Measurements from ENCODE around the gene DYNC2I2.

DYNC2I2 gene

GRCh38 chr9:128619127-128619526 lies 37.5 kb downstream of the DYNC2I2 start:
- DNase-seq (ENCODE audit: extremely low read depth, low read depth), result no peak
- TF ChIP-seq, protein P1, sequence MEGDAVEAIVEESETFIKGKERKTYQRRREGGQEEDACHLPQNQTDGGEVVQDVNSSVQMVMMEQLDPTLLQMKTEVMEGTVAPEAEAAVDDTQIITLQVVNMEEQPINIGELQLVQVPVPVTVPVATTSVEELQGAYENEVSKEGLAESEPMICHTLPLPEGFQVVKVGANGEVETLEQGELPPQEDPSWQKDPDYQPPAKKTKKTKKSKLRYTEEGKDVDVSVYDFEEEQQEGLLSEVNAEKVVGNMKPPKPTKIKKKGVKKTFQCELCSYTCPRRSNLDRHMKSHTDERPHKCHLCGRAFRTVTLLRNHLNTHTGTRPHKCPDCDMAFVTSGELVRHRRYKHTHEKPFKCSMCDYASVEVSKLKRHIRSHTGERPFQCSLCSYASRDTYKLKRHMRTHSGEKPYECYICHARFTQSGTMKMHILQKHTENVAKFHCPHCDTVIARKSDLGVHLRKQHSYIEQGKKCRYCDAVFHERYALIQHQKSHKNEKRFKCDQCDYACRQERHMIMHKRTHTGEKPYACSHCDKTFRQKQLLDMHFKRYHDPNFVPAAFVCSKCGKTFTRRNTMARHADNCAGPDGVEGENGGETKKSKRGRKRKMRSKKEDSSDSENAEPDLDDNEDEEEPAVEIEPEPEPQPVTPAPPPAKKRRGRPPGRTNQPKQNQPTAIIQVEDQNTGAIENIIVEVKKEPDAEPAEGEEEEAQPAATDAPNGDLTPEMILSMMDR (IDR thresholded peaks at IDR 0.05; ENCODE audit: low read depth, low read length, missing control alignments), result no peak
- H3K4me3 ChIP-seq (replicated peaks; ENCODE audit: low read depth, low read length), result no peak overlapping the region

DNA sequence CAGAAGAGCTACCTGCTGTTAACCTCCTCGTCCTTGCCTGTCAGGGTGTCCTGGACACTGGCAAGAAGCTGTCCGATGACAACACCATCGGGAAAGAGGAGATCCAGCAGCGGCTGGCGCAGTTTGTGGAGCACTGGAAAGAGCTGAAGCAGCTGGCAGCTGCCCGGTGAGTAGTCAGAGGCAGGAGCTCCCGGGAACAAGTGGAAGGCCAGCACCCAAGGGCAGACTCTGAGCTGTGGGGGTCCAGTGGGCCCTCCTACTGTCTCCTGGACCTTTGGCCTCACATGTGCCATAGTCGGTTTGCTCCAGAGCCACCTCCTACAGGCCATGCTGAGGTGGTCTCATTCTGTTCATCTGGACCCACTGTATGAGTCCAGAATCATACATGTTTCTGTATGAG lies 38.7 kb downstream of the DYNC2I2 start:
- no peak overlapping the region for H3K4me3 ChIP-seq (replicated peaks; ENCODE audit: low read depth, low read length)
- TF ChIP-seq, protein P1 (IDR thresholded peaks at IDR 0.05; ENCODE audit: low read depth, low read length, missing control alignments), result no peak
- no peak for DNase-seq (ENCODE audit: extremely low read depth, low read depth)

GRCh38 chr9:128615571-128615970 lies 41.1 kb downstream of the DYNC2I2 start:
- DNase-seq (ENCODE audit: extremely low read depth, low read depth), result no peak
- TF ChIP-seq, protein P1 (IDR thresholded peaks at IDR 0.05; ENCODE audit: low read depth, low read length, missing control alignments), result no peak
- no peak overlapping the region for H3K4me3 ChIP-seq (replicated peaks; ENCODE audit: low read depth, low read length)

- TF ChIP-seq, protein P1 (IDR thresholded peaks at IDR 0.05; ENCODE audit: low read depth, low read length, missing control alignments), result no peak
Measured at GRCh38 chr9:128614728-128615127, 41.9 kb downstream of the DYNC2I2 start.

DNA sequence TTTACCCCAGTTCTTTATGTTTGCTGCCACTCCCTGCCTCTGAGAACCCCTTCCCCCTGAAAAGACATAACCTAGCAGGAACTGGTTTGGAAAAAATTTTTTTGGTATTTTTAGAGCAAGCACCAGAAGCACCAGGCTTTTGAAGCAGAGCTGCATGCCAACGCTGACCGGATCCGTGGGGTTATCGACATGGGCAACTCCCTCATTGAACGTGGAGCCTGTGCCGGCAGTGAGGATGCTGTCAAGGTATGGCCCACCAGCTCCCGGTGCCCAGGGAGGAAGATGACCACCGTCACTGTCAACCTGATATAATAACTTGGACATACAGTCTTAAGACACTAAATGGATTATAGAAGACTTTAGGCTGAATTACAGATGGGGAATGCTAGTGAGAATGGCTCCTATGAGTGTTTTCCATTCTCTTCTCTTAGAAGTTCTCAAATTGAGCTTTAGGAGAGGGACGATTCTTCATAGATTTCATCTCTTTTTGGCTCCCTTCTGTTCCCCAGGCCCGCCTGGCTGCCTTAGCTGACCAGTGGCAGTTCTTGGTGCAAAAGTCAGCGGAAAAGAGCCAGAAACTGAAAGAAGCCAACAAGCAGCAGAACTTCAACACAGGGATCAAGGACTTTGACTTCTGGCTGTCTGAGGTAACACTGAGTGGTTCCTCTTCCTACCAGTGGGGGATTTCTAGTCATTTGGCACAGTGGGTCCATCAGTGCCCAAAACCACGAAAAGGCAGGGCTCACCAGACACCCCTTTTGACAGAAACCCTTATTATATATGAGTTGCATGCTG lies 44.9 kb downstream of the DYNC2I2 start:
- TF ChIP-seq, protein P1 (IDR thresholded peaks at IDR 0.05; ENCODE audit: low read depth, low read length, missing control alignments), result no peak
- no peak overlapping the region for H3K4me3 ChIP-seq (replicated peaks; ENCODE audit: low read depth, low read length)
- DNase-seq (ENCODE audit: extremely low read depth, low read depth), result no peak

More at GRCh38 chr9:128614728-128615127, 41.9 kb downstream of the DYNC2I2 start:
- no peak for DNase-seq (ENCODE audit: extremely low read depth, low read depth)
- no peak overlapping the region for H3K4me3 ChIP-seq (replicated peaks; ENCODE audit: low read depth, low read length)

GRCh38 chr9:128610897-128611296 lies 45.8 kb downstream of the DYNC2I2 start:
- H3K4me3 ChIP-seq (replicated peaks; ENCODE audit: low read depth, low read length), result no peak overlapping the region
- TF ChIP-seq, protein P1 (IDR thresholded peaks at IDR 0.05; ENCODE audit: low read depth, low read length, missing control alignments), result no peak
- DNase-seq (ENCODE audit: extremely low read depth, low read depth), result no peak

Measured in HFF-Myc (cell line).